GM21381 (cell line): ENCODE results near the gene ACSF3.

ENCODE experiments used
- ATAC-seq: cut with Tn5 transposase; IDR thresholded peaks from one replicate; pipeline ENCODE4 v1.9.1; 2021; ENCODE audit warnings: mild to moderate bottlenecking, moderate library complexity; ENCODE audit not compliant: unreplicated experiment

The ACSF3 gene

GRCh38 chr16:89093602-89094251 lies at the start of gene ACSF3:
Gene ACSF3 (plus strand): TSS chr16:89093852. CDS start chr16:89100682, 6,830 bp downstream.
- peak; percentile 57 for ATAC-seq

- ATAC-seq: no peak
Measured at GRCh38 chr16:89044418-89045180, 49.1 kb upstream of the ACSF3 start.

- no peak for ATAC-seq
Measured at GRCh38 chr16:89045181-89045815, 48.4 kb upstream of the ACSF3 start.

GRCh38 chr16:89045881-89046280 lies 47.8 kb upstream of the ACSF3 start:
- ATAC-seq: no peak

GRCh38 chr16:89046491-89046890 lies 47.2 kb upstream of the ACSF3 start:
- ATAC-seq: no peak

GRCh38 chr16:89047331-89048089 lies 46.1 kb upstream of the ACSF3 start:
- ATAC-seq: no peak

- ATAC-seq: no peak
Measured at GRCh38 chr16:89048090-89048725, 45.4 kb upstream of the ACSF3 start.

- ATAC-seq: no peak
Measured at GRCh38 chr16:89048871-89049422, 44.7 kb upstream of the ACSF3 start.

GRCh38 chr16:89049484-89050118 lies 44.1 kb upstream of the ACSF3 start:
- no peak for ATAC-seq

GRCh38 chr16:89050119-89050867 lies 43.4 kb upstream of the ACSF3 start:
- no peak for ATAC-seq

GRCh38 chr16:89050868-89051311 lies 42.8 kb upstream of the ACSF3 start:
- no peak for ATAC-seq

GRCh38 chr16:89051521-89052166 lies 42.0 kb upstream of the ACSF3 start:
- ATAC-seq: no peak

- no peak for ATAC-seq
Measured at GRCh38 chr16:89052191-89052889, 41.3 kb upstream of the ACSF3 start.

GRCh38 chr16:89052890-89053724 lies 40.5 kb upstream of the ACSF3 start:
- ATAC-seq: no peak

- no peak for ATAC-seq
Measured at GRCh38 chr16:89053725-89054029, 40.0 kb upstream of the ACSF3 start.

- ATAC-seq: no peak
Measured at GRCh38 chr16:89054261-89054661, 39.4 kb upstream of the ACSF3 start.

- ATAC-seq: no peak
Measured at GRCh38 chr16:89054714-89055113, 38.9 kb upstream of the ACSF3 start.
